PC-3 (cell line): ENCODE measurements around the gene ADAMTSL1. TPM values are rescaled to one million over a fixed set of nuclear protein-coding genes. Genes with fewer than 3 reads are reported as not detected.

ENCODE experiments used
- ATAC-seq: fragments of 200-7000 bp; cut with Tn5 transposase; 2 replicates; pipeline ENCODE4 v1.9.1; 2020; ENCODE audit warnings: mild to moderate bottlenecking, moderate library complexity
- BruUV-seq: library from RNA; stranded (reverse); fragments of 400-500 nt; replicated peaks from 2 replicates; lab custom pipeline; 2021; lab: Mats Ljungman, UMichigan
- CTCF ChIA-PET: fragments of 300-600 bp; sonication (Branson Sonifier 250); formaldehyde crosslinking; loops from one replicate; lab custom pipeline; 2022; ENCODE audit warnings: antibody characterized with exemption; lab: Charles Lee
- POLR2A ChIA-PET: fragments of 300-600 bp; sonication (Branson Sonifier 250); formaldehyde crosslinking; loops from one replicate; lab custom pipeline; 2022; ENCODE audit warnings: antibody characterized with exemption; ENCODE audit not compliant: unreplicated experiment; lab: Charles Lee
- DNase-seq: peaks from one replicate; pipeline ENCODE4 v3.0.0-alpha.2; 2015
- H2AFZ ChIP-seq: fragments of 300-600 bp; sonication (generic); 2 replicates; pipeline ENCODE4 v1.6.0; 2016; ENCODE audit warnings: antibody characterized with exemption, low read length
- H3F3A ChIP-seq: fragments of 300-600 bp; sonication (generic); one replicate; pipeline ENCODE4 v1.6.0; 2017; ENCODE audit warnings: antibody characterized with exemption, low read length, control low read depth, mild to moderate bottlenecking; ENCODE audit not compliant: unreplicated experiment
- H3K27ac ChIP-seq: fragments of 300-600 bp; sonication (generic); 2 replicates; pipeline ENCODE4 v1.5.1; 2016; ENCODE audit warnings: mild to moderate bottlenecking, low read length
- H3K27me3 ChIP-seq: fragments of 300-600 bp; sonication (generic); 2 replicates; pipeline ENCODE4 v1.6.1; 2016; ENCODE audit warnings: low read length, mixed read lengths
- H3K36me3 ChIP-seq: fragments of 300-600 bp; sonication (generic); 2 replicates; pipeline ENCODE4 v1.6.1; 2016; ENCODE audit warnings: low read depth, mixed run types, low read length, mixed read lengths
- H3K4me1 ChIP-seq: fragments of 300-600 bp; sonication (generic); 2 replicates; pipeline ENCODE4 v1.5.1; 2016; ENCODE audit warnings: low read length; ENCODE audit not compliant: insufficient read depth
- H3K4me2 ChIP-seq: fragments of 300-600 bp; sonication (generic); 2 replicates; pipeline ENCODE4 v1.6.0; 2016; ENCODE audit warnings: low read length
- H3K4me3 ChIP-seq: fragments of 300-600 bp; sonication (generic); 2 replicates; pipeline ENCODE4 v1.5.1; 2016; ENCODE audit warnings: mild to moderate bottlenecking, low read length, mixed read lengths
- H3K79me2 ChIP-seq: fragments of 300-600 bp; sonication (generic); 2 replicates; pipeline ENCODE4 v1.6.1; 2017; ENCODE audit warnings: low read length, mixed read lengths
- H3K9ac ChIP-seq: fragments of 300-600 bp; sonication (generic); 2 replicates; pipeline ENCODE4 v1.6.0; 2016; ENCODE audit warnings: mild to moderate bottlenecking, low read length
- H3K9me2 ChIP-seq: fragments of 300-600 bp; sonication (generic); replicated peaks from 2 replicates; pipeline ENCODE4 v1.6.1; 2016; ENCODE audit warnings: mixed run types, low read length, mixed read lengths
- H3K9me3 ChIP-seq: fragments of 300-600 bp; sonication (generic); 2 replicates; pipeline ENCODE4 v1.6.1; 2016; ENCODE audit warnings: low read length, mixed read lengths
- H4K20me1 ChIP-seq: fragments of 300-600 bp; sonication (generic); 2 replicates; pipeline ENCODE4 v1.6.1; 2016; ENCODE audit warnings: low read length, mixed read lengths
- EZH2 ChIP-seq: fragments of 300-600 bp; sonication (generic); IDR thresholded peaks from one replicate; pipeline ENCODE4 v1.6.1; 2017; ENCODE audit warnings: antibody characterized with exemption, mild to moderate bottlenecking, low read length; ENCODE audit not compliant: unreplicated experiment
- EZH2phosphoT487 ChIP-seq: fragments of 300-600 bp; sonication (generic); IDR thresholded peaks from 2 replicates; pipeline ENCODE4 v1.6.1; 2018; ENCODE audit warnings: mild to moderate bottlenecking, antibody characterized with exemption, low read length, borderline replicate concordance
- intact Hi-C: fragments of 100-400 bp; cut with micrococcal nuclease; formaldehyde crosslinking; loops from 2 replicates; pipeline ENCODE4 v1.9.0; 2023
- total RNA-seq: library from RNA; depleted of rRNA; stranded (reverse); fragments of >200 nt; gene quantifications from 2 replicates; pipeline ENCODE4 v1.2.3, GENCODE V29; 2014
- TF ChIP-seq, protein P1 (sequence below): fragments of 300-600 bp; sonication (generic); conservative IDR thresholded peaks from 2 replicates; pipeline ENCODE4 v1.5.1; 2017; ENCODE audit warnings: antibody characterized with exemption, low read depth, mild to moderate bottlenecking, low read length

ADAMTSL1 gene
- total RNA-seq, 1 experiment from 2014 or later = 0.26 TPM

DNA sequence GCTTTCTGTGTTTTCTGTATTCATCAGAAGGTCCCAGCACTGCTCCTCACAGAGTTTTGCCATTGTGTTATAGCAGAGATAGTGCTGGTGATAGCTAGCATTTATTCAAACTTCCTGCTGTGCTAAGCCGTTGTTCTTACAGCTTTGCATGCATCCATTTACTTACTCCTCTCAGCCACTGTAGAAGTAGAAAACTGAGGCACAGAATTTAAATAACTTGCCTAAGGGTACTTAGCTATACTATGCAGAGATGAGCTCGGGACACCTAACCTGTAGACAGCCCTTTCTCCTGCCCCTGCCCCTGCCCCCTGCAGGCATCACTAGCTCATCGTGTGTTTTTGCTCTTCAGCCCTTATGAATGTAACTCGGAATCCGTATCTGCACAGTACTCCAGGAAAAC lies 331.4 kb downstream of the ADAMTSL1 start:
- H3K4me2 ChIP-seq = no peak overlapping the region
- no peaks in the 10 kb centered on the region for H3K9me2 ChIP-seq
- no peak for DNase-seq
- no peaks in the 10 kb centered on the region for H3K27me3 ChIP-seq
- TF ChIP-seq EZH2 (no peak), EZH2phosphoT487 (no peak)
- TF ChIP-seq, protein P1, sequence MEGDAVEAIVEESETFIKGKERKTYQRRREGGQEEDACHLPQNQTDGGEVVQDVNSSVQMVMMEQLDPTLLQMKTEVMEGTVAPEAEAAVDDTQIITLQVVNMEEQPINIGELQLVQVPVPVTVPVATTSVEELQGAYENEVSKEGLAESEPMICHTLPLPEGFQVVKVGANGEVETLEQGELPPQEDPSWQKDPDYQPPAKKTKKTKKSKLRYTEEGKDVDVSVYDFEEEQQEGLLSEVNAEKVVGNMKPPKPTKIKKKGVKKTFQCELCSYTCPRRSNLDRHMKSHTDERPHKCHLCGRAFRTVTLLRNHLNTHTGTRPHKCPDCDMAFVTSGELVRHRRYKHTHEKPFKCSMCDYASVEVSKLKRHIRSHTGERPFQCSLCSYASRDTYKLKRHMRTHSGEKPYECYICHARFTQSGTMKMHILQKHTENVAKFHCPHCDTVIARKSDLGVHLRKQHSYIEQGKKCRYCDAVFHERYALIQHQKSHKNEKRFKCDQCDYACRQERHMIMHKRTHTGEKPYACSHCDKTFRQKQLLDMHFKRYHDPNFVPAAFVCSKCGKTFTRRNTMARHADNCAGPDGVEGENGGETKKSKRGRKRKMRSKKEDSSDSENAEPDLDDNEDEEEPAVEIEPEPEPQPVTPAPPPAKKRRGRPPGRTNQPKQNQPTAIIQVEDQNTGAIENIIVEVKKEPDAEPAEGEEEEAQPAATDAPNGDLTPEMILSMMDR = no peak
- ATAC-seq = no peak
- no peak overlapping the region for H3K9ac ChIP-seq
- intact Hi-C loops = no loop called here
- H3K4me3 ChIP-seq = no peak overlapping the region
- ChIA-PET POLR2A (no interaction called here), CTCF (no interaction called here)
- H3K27ac ChIP-seq = no peak overlapping the region
- H3K9me3 ChIP-seq = no peaks in the 10 kb centered on the region
- H2AFZ ChIP-seq = no peak overlapping the region
- no peaks in the 10 kb centered on the region for H3K79me2 ChIP-seq
- no TSS peak for BruUV-seq
- H3K4me1 ChIP-seq = no peaks in the 10 kb centered on the region
- no peaks in the 10 kb centered on the region for H4K20me1 ChIP-seq
- H3K36me3 ChIP-seq = no peaks in the 10 kb centered on the region
- H3F3A ChIP-seq = no peaks in the 10 kb centered on the region

DNA sequence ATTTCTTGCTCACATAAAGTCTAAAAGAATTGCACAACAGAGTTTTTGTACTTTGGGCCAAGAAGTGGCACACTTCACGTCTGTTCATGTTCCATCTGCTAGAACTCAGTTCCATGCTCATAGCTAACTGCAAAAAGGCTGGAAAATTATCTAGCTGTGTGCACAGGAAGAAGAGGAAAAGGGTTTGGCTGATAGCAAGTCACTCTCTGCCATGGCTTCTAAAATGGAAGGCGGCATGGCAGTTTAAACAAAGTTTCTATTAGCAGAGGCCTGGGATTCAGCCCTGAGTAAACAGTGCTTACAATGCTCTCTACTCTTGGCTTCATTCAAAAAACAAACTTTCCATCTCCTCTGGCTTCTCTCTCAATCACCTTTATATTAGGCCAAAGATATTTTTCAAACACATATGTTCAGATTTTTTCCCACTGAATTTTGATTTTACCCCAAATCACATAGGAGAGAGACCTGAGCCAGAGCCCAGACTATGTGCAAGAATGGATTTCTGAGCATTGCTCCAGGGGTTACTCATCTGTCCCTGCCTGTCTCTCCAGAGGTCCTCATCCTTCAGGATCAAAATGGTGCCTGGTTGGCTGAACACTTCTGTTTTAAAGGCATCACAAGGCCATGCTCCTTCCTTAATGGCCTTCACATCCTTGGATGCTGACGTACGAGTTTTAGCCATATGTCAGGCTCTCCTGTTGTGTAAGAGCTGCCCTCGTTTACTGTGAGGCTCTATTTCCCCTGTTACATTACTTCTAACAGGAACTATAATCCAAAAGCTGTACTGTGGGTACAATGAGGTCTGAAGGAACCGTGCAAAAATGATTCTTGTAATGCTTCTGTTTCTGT lies 332.5 kb downstream of the ADAMTSL1 start:
- Histone ChIP-seq H3K4me1 (no peaks in the 10 kb centered on the region), H3K36me3 (no peaks in the 10 kb centered on the region), H3K4me3 (no peak overlapping the region), H3K9ac (no peak overlapping the region), H4K20me1 (no peaks in the 10 kb centered on the region), H2AFZ (no peak overlapping the region), H3K27ac (no peak overlapping the region), H3F3A (no peaks in the 10 kb centered on the region), H3K9me3 (no peaks in the 10 kb centered on the region), H3K27me3 (no peaks in the 10 kb centered on the region), H3K79me2 (no peaks in the 10 kb centered on the region), H3K9me2 (no peaks in the 10 kb centered on the region), H3K4me2 (no peak overlapping the region)
- DNase-seq (no peak), ATAC-seq (no peak)
- TF ChIP-seq, protein P1 = no peak
- TF ChIP-seq EZH2 (no peak), EZH2phosphoT487 (no peak)
- POLR2A ChIA-PET = no interaction called here
- BruUV-seq = no TSS peak
- intact Hi-C loops = no loop called here
- CTCF ChIA-PET = no interaction called here

DNA sequence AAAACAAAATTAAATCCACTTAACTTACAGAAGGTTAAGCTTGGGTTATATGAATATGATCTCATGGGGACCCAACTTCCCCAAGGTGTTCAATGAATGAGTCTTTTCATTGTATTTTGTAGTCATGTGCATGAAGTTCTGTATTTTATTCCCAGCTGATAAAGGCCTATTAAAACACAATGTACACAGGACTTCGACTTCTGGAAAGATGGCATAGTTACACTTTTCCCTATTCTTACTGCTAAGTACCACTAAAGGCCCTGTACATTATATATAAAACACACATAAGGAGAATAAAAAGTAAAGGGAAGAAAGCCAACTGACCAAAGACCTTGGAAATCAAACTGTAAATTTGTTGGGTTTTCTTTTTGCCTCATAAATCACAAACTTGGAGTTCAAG lies 336.6 kb downstream of the ADAMTSL1 start:
- POLR2A ChIA-PET = no interaction called here
- Histone ChIP-seq H3K27ac (no peak overlapping the region), H2AFZ (no peak overlapping the region), H3K9me3 (no peaks in the 10 kb centered on the region), H3K4me1 (no peaks in the 10 kb centered on the region), H3K4me3 (no peak overlapping the region), H3K9me2 (no peaks in the 10 kb centered on the region), H3K36me3 (no peaks in the 10 kb centered on the region), H3K9ac (no peak overlapping the region), H3F3A (no peaks in the 10 kb centered on the region), H3K79me2 (no peaks in the 10 kb centered on the region), H3K27me3 (no peaks in the 10 kb centered on the region), H4K20me1 (no peaks in the 10 kb centered on the region), H3K4me2 (no peak overlapping the region)
- no peak for ATAC-seq
- intact Hi-C loops = no loop called here
- no peak for DNase-seq
- TF ChIP-seq EZH2phosphoT487 = no peak
- TF ChIP-seq EZH2 = no peak
- TF ChIP-seq, protein P1 = no peak
- CTCF ChIA-PET = no interaction called here
- no TSS peak for BruUV-seq
